ENCODE results near the gene KCNK13.

The KCNK13 gene

GRCh38 chr14:90132821-90133570 lies 71.2 kb downstream of the KCNK13 start:
- DNase-seq (ENCODE audit: low read depth in 2 of 2, low spot score in 1 of 2), result no peak

- DNase-seq (ENCODE audit: low read depth in 2 of 2, low spot score in 1 of 2), result no peak
These were observed 75.1 kb downstream of the KCNK13 start for GRCh38 chr14:90136904-90137303.

- DNase-seq (ENCODE audit: low read depth in 2 of 2, low spot score in 1 of 2), result no peak
These were observed 76.0 kb downstream of the KCNK13 start for GRCh38 chr14:90137807-90138206.

- DNase-seq (ENCODE audit: low read depth in 2 of 2, low spot score in 1 of 2), result no peak
These were observed 77.4 kb downstream of the KCNK13 start for GRCh38 chr14:90139199-90139598.

GRCh38 chr14:90140298-90140955 lies 78.6 kb downstream of the KCNK13 start:
- DNase-seq (ENCODE audit: low read depth in 2 of 2, low spot score in 1 of 2), result no peak

- DNase-seq (ENCODE audit: low read depth in 2 of 2, low spot score in 1 of 2), result no peak
These were observed 79.1 kb downstream of the KCNK13 start for GRCh38 chr14:90140956-90141316.

- DNase-seq (ENCODE audit: low read depth in 2 of 2, low spot score in 1 of 2), result no peak
These were observed 91.6 kb downstream of the KCNK13 start for GRCh38 chr14:90153429-90153828.

DNA sequence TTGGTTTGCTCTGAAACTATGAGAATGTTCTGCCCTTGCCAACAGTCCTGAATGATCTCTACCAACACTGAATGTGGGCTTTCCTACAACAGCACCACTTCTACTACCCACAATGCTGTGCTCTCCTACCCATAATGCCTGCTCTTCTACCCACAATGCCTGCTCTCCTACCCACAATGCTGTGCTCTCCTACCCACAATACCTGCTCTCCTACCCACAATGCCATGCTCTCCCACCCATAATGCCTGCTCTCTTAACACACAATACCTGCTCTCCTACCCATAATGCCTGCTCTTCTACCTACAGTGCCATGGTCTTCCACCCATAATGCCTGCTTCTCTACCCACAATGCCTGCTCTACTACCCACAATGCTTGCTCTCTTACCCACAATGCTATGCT lies 92.3 kb downstream of the KCNK13 start:
- DNase-seq (ENCODE audit: low read depth in 2 of 2, low spot score in 1 of 2), result no peak

GRCh38 chr14:90159146-90159545 lies 97.4 kb downstream of the KCNK13 start:
- no peak for DNase-seq (ENCODE audit: low read depth in 2 of 2, low spot score in 1 of 2)

GRCh38 chr14:90159688-90160087 lies 97.9 kb downstream of the KCNK13 start:
- DNase-seq (ENCODE audit: low read depth in 2 of 2, low spot score in 1 of 2), result no peak

DNA sequence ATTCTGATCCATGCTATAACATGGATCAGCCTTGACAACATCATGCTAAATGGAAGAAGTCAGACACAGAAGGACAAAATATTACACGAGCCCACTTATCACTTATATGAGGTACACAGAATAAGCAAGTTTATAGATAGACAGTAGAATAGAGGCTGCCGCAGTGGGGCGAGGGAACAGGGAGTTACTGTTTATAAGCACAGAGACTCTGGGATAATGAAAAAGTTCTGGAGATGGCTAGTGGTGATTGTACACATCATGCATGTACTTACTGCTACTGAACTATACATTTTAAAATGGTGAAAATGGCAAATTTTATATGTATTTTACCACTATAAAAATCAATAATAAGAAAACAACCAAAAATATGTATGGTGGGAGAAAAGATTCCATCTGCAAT lies 99.3 kb downstream of the KCNK13 start:
- DNase-seq (ENCODE audit: low read depth in 2 of 2, low spot score in 1 of 2), result no peak

GRCh38 chr14:90168425-90169105 lies 106.8 kb downstream of the KCNK13 start:
- DNase-seq (ENCODE audit: low read depth in 2 of 2, low spot score in 1 of 2), result no peak

DNA sequence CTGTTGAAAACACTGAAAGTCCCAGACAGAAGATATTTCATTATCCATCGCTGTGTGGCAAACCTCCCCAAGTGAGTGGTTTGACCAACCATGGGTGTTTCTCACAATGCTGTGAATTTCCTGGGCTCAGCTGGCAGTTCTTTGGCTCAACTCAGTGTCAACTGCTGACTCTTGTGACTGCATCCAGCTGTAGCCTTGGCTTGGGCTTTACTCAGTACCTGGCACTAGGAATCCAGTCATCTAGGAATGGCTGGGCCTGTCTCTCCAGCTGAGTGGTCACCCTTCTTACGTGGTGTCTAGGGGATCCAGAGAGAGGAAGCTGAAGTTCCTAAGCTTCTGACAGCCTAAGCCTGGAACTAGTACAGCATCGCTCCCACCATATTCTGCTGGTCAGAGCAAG lies 113.8 kb downstream of the KCNK13 start:
- no peak for DNase-seq (ENCODE audit: low read depth in 2 of 2, low spot score in 1 of 2)

DNA sequence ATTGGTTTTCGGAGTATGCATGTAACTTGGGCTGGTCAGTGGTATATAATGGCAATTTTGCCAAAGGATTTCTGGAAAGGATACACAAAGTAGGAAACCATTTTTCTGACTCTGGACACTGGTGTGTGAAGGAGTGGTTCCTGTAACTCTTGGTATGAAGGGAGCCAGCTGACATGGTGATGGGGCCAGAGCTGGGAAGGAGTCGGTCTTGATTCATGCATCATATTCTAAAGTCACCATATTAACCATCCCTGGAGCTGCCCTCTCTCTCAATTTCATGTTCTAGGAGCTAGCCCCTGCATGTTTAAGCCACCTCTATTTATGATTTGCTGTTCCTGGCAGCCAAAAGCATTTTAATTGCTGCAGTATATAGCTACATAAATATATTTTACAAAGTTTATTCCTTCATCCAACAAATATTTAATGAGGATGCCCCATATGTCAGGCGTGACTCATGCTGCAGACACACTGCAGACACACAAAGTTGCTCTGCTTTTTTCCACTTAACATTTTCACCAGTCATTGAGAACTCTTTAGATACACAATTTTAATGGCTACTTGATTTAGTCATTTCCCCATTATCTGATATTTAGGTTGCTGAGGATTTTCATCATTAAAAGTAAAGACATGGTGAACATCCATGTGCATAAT lies 115.9 kb downstream of the KCNK13 start:
- no peak for DNase-seq (ENCODE audit: low read depth in 2 of 2, low spot score in 1 of 2)

GRCh38 chr14:90179357-90179756 lies 117.6 kb downstream of the KCNK13 start:
- no peak for DNase-seq (ENCODE audit: low read depth in 2 of 2, low spot score in 1 of 2)

DNA sequence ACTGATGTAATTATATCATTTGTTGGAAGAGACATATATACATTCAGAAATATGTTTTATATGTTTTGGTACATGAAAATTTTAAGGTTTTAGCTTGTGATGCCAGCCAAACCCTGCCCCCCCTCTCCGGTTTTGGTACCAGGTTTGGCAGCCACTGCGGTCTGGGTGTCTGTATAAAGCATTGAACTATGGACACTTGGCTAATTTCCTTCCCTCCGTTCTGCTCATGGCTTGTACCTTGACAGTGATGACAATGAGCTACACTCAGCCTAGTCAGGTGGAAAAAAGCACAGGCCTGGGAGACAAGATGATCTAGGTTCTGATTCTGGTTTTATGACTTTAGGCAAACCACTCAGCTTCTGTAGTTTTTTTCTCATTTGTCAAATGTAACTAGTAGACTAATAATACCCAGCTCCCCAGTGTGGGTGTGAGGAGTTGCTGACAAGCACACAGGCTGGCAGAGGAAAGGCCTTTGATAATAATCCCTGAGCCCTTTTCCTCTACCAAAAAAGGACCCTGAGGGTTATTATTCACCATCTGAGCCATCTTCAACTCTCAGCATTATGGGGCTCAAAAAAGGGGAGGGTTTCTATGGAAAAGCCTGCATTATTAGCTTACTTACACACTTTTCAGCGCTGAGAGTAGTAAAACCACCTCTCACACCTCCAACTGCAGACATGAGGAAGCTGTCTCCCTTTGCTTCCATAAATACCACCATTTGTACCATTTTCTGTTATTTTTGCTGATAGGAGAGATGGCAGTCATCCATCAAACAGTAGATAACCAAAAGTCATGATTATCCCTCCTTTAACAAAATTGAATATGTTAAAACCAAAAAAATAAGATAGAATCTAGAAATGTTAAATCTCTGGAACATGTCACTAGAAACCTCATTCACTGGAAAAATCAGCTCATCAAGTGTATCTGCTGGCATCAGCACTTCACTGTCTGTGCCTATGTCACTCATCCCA lies 118.3 kb downstream of the KCNK13 start:
- DNase-seq (ENCODE audit: low read depth in 2 of 2, low spot score in 1 of 2), result no peak

DNA sequence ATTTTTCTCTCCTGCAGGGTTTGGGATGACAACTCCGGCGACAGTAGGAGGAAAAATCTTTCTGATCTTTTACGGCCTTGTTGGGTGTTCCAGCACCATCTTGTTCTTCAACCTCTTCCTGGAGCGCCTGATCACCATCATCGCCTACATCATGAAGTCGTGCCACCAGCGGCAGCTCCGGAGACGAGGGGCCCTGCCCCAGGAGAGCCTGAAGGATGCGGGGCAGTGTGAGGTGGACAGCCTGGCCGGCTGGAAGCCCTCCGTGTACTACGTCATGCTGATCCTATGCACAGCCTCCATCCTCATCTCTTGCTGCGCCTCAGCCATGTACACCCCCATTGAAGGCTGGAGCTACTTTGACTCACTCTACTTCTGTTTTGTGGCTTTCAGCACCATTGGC lies 122.3 kb downstream of the KCNK13 start:
- no peak for DNase-seq (ENCODE audit: low read depth in 2 of 2, low spot score in 1 of 2)

DNA sequence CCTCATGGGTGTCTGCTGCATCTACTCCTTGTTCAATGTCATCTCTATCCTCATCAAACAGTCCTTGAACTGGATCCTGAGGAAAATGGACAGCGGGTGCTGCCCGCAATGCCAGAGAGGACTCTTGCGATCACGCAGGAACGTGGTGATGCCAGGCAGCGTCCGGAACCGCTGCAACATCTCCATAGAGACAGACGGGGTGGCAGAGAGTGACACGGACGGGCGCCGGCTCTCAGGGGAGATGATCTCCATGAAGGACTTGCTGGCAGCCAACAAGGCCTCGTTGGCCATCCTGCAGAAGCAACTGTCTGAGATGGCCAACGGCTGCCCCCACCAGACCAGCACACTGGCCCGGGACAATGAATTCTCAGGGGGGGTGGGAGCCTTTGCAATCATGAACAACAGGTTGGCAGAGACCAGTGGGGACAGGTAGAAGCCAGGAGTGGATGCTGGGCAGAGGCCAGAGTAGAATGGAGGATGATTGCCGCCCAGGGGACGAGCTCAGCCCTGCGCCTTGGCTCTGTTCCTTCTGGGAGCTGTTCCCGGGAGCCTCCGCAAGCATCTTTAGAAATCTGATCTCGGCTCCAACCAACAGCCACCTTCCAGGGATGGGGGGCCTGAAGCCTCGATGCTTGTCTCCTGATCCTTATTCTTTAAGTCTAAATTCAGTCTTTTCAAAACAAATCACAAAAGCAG lies 122.9 kb downstream of the KCNK13 start:
- DNase-seq (ENCODE audit: low read depth in 2 of 2, low spot score in 1 of 2), result no peak

DNA sequence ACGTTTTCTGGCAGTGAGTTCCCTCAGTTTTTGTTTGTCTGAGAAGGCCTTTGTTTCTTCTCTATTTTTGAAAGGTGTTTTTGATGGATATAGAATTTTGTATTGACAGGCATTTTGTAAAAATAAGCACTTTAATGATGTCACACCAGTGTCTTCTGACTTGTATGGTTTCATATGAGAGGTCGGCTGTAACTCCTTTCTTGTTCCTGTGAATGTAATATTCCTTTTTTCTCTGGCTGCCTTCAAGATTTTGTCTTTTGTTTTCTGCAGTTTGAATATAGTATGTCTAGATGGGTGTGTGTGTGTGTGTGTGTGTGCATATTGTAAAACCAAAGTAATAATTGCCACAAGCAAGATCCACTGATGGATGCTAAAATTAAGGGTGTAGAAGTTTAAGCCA lies 126.8 kb downstream of the KCNK13 start:
- DNase-seq (ENCODE audit: low read depth in 2 of 2, low spot score in 1 of 2), result no peak

DNA sequence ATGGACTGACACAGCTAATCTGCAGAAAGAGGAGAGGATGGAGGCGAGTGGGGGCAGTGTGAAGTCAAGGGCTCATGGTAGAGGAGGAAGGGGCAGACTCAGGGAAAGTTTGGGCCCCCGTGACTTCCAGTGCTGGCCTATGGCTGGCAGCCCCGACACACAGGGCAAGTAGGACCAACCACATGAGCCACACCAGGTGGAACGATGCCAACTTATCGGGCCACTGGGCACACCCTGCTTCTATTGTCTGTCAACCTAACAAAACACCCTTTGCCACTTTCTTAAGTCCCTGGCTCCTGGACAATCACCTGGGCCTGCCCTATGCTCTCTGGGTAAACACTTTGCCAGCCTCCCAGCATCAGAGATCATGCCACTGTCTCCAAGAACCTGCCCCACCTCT lies 129.4 kb downstream of the KCNK13 start:
- no peak for DNase-seq (ENCODE audit: low read depth in 2 of 2, low spot score in 1 of 2)
